GM19397 (cell line): Measurements from ENCODE around the gene PTPN1.

Source experiments
- ATAC-seq: cut with Tn5 transposase; IDR thresholded peaks from one replicate; pipeline ENCODE4 v1.9.1; 2021; ENCODE audit warnings: mild to moderate bottlenecking, moderate library complexity; ENCODE audit not compliant: unreplicated experiment

The PTPN1 gene

GRCh38 chr20:50572938-50573777, 63.0 kb downstream of the PTPN1 start:
- no peak for ATAC-seq

- ATAC-seq, result no peak
These were observed 63.9 kb downstream of the PTPN1 start for GRCh38 chr20:50574108-50574507.

- ATAC-seq, result no peak
These were observed 64.4 kb downstream of the PTPN1 start for GRCh38 chr20:50574586-50574985.

GRCh38 chr20:50575865-50576720, 65.9 kb downstream of the PTPN1 start:
- no peak for ATAC-seq

- ATAC-seq, result no peak
These were observed 67.2 kb downstream of the PTPN1 start for GRCh38 chr20:50577175-50578018.

- no peak for ATAC-seq
These were observed 68.0 kb downstream of the PTPN1 start for GRCh38 chr20:50578061-50578777.

GRCh38 chr20:50578778-50579165, 68.6 kb downstream of the PTPN1 start:
- no peak for ATAC-seq

- ATAC-seq, result no peak
These were observed 69.3 kb downstream of the PTPN1 start for GRCh38 chr20:50579511-50579910.

- ATAC-seq, result no peak
These were observed 70.0 kb downstream of the PTPN1 start for GRCh38 chr20:50580016-50580747.

- no peak for ATAC-seq
These were observed 70.8 kb downstream of the PTPN1 start for GRCh38 chr20:50580842-50581544.

GRCh38 chr20:50582092-50582491, 71.9 kb downstream of the PTPN1 start:
- ATAC-seq, result no peak

- no peak for ATAC-seq
These were observed 72.5 kb downstream of the PTPN1 start for GRCh38 chr20:50582591-50583234.

GRCh38 chr20:50583442-50584150, 73.4 kb downstream of the PTPN1 start:
- ATAC-seq, result no peak

- ATAC-seq, result no peak
These were observed 74.5 kb downstream of the PTPN1 start for GRCh38 chr20:50584687-50585086.

- ATAC-seq, result no peak
These were observed 75.0 kb downstream of the PTPN1 start for GRCh38 chr20:50585214-50585613.

GRCh38 chr20:50585678-50586077, 75.5 kb downstream of the PTPN1 start:
- ATAC-seq, result no peak

GRCh38 chr20:50586531-50587232, 76.5 kb downstream of the PTPN1 start:
- ATAC-seq, result no peak
